ENCODE measurements around the gene RFXAP. TPM values are rescaled to one million over a fixed set of nuclear protein-coding genes. Genes with fewer than 3 reads are reported as not detected.

Gene RFXAP
- total RNA-seq, 1 donor from 2014 or later = 0.96 TPM

- DNase-seq (ENCODE audit: low spot score) = no peak
These were observed 47.2 kb downstream of the RFXAP start for GRCh38 chr13:36866232-36866631.

- DNase-seq (ENCODE audit: low spot score) = no peak
These were observed 51.1 kb downstream of the RFXAP start for GRCh38 chr13:36870050-36870692.

DNA sequence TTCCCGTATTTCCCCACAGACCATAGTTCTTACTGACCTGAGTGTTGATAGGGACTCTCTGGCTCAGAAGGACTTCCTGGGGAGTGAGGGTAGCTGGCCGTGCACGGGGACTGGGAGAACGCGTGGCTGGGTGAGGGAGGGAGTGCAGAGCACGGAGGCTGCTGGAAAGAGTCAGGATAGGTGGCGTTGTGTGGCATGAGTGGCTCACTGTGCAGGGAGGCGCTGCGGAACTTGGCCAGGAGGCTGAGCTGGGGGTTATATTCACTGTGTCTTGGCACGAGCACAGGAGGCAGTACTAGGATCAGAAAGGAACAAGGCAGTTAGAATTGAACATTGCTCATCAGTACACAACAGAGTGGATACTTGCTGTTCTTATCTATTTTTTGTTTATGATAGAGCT lies 53.6 kb downstream of the RFXAP start:
- peak; percentile 83 for DNase-seq (ENCODE audit: low spot score)

DNA sequence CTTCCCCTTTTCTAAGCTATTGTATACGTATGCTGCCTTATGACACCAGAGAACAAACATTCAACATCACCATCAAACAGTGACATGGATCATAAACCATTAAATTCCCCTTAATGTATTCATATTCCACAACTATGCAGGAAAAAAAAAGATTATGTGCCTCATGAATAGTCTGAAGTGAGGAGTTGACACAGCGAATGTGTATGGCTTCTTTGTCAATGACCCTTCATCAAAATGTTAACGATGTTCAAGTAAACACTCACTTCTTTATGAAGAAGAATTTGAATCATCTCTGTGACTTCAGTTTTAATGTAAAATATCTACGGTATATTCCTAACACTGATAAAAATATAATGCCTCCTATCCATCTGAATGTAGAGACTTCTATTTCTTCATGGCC lies 56.4 kb downstream of the RFXAP start:
- no peak for DNase-seq (ENCODE audit: low spot score)

DNA sequence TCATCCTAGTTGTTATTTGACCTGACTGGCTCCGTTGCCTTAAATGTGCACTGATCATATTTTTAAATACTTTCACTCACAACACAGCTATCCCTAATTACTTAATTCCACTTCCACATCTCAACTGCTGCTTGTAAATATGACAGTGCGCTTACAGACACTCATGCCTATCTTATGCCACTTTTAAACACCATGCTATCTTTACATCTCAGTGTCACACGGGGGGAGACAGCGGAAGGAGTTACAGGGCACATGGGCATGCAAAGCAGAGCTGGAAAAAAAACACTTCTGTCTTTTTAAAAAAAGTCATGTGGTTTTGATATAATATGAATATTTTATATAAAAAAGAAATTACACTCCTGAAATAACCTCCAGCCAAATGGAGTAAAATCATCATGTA lies 56.9 kb downstream of the RFXAP start:
- DNase-seq (ENCODE audit: low spot score) = no peak

Other genes starting within 250 kb of the RFXAP start
- 5.8 TPM for gene SERTM1, start 145.2 kb upstream of the RFXAP start, total RNA-seq (ENCODE audit: insufficient read depth, low replicate concordance)
- 27.0 TPM for gene SMAD9, start 101.0 kb downstream of the RFXAP start, total RNA-seq (ENCODE audit: insufficient read depth, low replicate concordance)
- gene ALG5, start 180.1 kb downstream of the RFXAP start, total RNA-seq (ENCODE audit: insufficient read depth, low replicate concordance) = 19.5 TPM
- gene EXOSC8, start 181.6 kb downstream of the RFXAP start, total RNA-seq (ENCODE audit: insufficient read depth, low replicate concordance) = 19.3 TPM
- gene SUPT20H, start 240.5 kb downstream of the RFXAP start, total RNA-seq (ENCODE audit: insufficient read depth, low replicate concordance) = 77.0 TPM